Islet of Langerhans (tissue), 1 donor: ENCODE measurements around the gene ECE1.
A peak's percentile ranks its signal among the peaks of the same experiment; 100 is the strongest.
"Not testable (repeated sequence)": the region's sequence is repeated elsewhere in the genome, so short reads cannot be mapped to it uniquely, and the experiment has no call there.

Source experiments
- FAIRE-seq: peaks from one replicate; lab custom pipeline; 2011; peaks lifted over from hg19 to GRCh38; lab: Jason Lieb, UNC

Gene ECE1

DNA sequence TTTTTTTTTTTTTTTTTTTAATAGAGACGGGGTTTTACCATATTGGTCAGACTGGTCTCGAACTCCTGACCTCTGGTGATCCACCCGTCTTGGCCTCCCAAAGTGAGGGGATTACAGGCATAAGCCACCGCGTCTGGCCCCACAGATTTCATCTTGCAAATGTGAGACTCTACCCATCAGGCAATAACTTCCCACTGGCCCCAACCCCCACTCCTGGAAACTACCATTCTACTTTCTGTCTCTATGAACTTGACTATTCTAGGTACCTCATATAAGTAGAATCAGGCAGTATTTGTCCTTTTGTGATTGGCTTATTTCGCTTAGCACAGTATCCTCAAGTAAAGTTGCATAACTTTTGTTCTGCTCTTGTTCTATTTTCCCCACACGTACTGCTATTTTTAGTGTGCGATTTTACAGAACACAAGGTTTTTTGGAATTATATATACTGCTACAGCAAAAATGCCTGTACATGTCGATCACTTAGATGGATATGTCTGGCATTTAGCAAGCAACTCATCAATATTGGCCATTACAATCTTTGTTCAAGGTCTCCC lies 40.2 kb downstream of the ECE1 start:
- no peak for FAIRE-seq

DNA sequence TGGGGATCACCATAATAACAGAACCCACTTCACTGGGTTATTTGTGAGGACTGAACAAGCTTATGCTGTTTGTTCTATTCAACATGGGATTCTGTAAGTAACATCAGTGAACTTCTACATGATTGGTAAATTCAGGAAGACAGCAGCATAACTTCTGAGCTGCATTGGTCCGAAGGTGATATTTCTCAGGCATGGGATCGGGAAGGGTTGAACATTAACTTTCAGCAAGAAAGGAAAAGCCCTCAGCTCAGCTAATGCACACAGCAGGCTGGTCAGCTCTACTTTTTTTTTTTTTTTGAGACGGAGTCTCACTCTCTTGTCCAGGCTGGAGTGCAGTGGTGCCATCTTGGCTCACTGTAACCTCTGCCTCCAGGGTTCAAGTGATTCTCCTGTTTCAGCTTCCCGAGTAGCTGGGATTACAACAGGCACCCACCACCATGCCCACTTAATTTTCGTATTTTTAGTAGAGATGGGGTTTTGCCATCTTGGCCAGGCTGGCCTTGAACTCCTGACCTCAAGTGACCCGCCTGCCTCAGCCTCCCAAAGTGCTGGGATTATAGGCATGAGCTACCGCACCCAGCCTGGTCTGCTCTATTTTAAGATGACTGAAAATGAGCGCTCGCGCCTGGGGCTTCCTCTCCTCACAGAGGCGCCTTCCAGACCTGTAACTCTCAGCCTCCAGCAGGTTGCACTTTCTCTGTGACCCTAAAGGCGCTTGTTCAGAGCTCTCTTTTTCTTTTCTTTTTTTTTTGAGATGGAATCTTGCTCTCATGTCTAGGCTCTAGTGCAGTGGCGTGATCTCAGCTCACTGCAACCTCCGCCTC lies 42.2 kb downstream of the ECE1 start:
- no peak for FAIRE-seq

DNA sequence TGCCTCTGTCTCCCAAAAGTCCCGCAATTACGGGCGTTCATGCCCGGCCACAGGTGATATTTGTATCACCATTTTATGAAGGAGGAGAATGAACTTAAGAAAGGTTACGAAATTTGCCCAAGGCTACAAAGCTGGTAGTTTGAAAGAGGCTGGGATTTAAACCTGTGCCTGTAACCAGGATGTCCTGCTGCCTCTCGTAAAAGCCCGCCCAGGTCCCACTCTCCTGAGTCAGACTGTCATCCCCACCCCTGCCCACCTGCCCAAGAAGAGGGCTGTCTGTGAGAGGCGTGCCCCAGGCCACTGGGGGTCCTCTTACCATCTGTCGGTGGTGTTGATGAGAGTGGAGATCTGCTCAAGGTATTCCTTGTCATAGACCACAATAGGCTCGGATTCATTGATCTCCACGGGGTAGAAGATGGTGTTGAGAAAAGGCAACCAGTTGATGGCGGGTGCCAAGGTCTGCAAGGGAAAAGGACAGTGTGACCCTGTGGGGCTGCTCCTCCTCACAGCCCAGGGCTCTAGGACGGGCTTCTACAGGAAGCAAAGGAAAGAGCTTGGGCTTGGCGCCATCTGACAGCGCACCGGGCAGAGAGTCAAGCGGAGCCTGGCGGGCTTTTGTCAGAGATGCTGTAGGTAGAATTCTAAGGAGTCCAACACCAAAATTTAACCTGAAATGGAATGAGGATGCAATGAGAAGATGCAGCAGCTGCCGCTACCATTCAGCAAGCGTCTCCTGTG lies 43.2 kb downstream of the ECE1 start:
- FAIRE-seq = no peak

DNA sequence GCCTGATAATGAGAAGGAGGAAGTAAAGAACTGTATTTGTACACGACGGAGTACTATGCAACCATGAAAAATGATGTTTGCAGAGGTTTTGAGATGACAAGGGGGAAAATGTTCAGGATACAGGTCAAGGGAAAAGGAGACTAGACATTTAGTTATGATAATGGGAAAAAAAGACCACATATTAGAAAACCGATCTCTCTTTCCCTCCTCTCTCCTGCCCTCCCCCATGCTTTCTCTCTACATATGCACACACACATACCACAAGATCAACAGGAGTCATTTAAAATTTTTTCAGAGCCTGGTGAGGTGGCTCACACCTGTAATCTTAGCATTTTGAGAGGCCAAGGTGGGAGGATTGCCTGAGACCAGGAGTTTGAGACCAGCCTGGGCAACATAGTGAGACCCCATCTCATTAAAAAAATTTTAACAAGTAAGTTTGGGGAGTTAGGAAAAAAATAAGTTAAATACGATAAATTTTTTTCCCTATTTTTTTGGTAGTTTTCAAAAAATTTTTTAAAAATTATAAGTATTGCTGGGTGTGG lies 44.5 kb downstream of the ECE1 start:
- no peak for FAIRE-seq

DNA sequence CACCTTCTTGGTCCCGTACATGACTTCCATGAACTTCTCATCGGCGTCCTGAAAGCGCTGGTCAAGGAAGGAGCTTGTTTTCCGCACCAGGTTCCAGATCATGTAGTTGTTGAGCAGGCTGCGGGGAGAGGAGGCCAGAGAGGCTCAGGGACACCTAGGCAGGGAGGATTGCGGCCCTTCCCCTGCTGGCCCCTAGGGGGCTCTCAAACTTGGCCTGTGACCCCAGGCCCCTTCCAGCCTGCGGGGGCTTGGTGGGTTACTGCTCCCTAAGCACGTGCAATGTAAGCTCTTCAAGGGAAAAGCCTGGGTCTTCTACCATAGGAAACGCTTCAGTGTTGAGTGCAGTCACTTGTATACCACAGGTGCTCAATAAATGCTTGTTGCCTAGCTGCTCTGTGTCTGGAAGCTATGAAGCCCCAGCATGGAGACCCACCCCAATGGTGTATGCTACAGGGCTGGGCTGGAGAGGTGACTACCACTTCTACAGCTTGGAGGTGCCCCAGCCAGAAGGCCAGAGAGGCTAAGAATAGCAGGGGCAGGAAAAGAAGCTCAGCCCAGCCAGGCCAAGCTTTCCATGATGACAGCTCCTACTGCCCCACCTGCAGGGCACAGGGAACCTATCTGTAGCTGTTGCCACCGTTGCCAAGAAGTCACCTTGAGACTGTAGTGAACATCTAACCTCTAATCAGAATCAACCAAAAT lies 45.1 kb downstream of the ECE1 start:
- no peak for FAIRE-seq

DNA sequence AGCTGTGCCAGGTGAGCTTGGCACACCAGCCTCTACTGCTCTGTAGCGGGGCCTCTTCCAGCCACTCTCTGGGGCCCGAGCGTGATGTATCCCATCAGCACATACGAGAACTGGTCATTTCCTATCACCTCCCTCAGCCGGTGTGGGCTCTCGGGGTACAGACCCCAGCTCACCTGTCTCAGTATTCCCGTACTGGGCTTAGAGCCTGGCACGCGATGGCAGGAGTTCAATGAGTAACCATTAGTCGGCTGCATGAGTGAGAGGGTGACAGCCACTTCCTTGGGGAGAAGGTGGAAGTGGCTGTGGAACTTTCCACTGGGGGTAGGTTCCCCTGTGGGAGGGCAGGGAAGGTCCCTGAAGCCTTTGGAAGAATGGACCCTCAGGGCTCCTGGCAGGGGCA lies 46.1 kb downstream of the ECE1 start:
- no peak for FAIRE-seq

DNA sequence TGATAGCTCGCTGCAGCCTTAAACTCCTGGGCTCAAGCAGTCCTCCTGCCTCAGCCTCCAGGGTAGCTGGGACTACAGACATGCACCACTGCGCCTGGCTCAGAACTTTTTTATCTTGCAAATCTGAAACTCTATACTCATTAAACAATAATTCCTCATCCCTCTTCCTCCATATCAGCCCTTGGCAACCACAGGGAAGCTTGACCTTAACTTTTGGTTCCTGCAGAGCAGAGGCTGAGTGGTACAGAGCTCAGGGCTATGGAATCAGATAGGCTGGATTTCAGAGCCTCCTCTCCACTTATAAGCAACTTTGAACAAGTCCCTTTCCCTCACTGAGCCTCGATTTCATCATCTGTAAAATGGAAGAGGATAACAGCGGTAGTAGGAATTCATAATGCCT lies 47.4 kb downstream of the ECE1 start:
- no peak for FAIRE-seq

DNA sequence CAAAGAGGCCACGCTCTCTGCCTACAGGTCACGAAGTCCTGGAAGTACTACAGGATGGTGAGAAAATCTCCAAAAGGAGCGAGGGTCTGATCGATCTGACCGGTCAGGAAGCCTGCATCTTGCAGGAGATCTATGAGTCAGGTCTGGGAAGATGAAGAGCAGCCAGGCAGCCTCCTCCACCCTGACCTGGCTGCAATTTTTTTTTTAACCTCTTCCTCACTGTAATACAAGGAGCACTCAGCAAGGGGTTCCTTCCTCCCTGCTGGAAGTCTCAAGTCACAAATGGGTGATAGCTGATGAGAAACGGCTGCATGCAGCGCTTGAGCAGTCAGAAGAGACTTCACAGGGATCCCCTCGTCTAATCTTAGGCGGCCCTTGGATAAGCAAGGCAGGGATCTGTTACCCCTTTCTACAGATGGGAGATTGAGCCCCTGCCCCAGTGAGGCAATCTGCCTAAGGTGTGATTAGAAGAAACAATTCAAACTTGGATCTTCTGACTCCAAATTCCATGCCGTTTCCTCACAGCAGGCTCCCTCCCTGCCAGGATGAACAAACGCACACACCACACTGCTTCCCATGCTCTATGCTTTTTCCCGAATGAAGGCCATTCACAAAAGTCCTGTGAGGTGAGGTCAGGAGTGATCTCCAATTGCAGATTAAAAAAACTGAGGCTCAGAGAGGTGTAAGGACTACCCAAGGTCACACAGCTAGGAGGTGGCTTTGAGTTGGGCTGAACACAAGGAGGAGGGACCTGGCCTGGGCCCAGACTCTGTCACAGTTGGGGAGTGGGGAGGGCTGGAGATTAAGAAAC lies 48.3 kb downstream of the ECE1 start:
- FAIRE-seq = no peak

DNA sequence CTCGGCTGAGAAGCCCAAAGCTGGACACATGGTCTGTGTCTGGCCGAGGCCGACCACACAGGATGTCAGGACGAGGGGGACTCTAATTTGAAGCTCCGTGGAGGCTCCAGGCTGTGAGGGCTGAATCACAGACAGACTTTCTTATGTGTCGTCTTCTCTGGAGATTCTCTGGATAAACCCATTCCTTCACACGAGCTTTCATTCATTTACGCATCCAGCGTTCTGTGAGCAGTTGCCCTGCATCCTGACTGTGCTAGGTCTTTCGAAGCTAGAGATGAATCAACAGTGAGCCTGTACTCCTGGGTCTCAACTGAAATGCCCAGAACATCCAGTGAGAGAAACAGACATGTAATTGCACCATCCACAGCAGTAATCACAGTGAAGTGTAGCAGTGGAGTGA lies 49.6 kb downstream of the ECE1 start:
- FAIRE-seq = no peak

DNA sequence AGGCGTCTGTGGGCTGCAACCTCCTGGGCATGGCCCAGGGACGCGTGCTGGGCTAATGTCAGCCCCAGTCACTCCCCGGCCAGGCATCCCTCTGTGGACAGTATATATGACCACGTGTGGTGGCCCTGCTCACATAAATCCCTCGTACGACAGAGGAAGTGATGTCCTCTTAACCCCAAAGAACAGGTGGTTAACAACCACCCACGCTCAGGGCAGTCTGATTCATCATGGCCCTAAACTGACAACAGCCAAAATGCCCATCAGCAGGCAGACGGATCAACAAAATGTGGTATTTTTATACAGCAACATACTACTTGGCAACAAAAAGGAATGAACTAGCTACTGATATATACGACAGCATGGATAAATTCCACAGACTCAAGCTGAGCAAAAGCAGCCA lies 51.0 kb downstream of the ECE1 start:
- FAIRE-seq = no peak

DNA sequence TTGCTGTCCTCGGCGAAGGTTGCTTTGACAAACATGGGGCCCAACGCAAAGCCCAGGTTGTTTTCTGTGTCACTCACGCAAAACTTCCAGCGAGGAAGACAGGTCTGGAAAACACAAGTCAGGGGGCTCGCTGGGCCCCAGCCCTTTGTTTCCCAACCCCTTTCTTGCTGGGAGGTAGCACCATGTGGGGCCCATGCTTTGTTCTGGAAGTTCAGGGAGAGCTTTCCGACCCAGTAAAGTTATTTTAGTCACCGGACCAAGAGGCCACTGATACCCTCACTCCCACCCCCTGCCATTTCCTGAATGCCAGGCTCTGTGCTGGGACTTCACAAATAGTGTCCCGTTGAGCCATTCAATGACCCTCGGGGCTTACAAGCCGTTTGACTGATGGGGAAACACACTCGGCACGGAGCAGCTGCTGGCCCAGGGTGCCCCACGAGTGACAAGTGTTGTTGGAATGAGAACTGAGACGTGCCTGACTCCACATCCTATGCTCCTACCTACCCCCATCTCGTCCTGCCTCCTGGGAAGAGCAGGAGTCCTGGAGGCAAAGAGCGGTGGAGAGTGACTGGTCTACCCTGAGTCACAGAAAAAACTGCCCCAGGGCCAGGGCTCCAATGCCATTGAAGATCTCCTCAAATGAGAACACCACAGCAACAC lies 52.0 kb downstream of the ECE1 start:
- FAIRE-seq = no peak

DNA sequence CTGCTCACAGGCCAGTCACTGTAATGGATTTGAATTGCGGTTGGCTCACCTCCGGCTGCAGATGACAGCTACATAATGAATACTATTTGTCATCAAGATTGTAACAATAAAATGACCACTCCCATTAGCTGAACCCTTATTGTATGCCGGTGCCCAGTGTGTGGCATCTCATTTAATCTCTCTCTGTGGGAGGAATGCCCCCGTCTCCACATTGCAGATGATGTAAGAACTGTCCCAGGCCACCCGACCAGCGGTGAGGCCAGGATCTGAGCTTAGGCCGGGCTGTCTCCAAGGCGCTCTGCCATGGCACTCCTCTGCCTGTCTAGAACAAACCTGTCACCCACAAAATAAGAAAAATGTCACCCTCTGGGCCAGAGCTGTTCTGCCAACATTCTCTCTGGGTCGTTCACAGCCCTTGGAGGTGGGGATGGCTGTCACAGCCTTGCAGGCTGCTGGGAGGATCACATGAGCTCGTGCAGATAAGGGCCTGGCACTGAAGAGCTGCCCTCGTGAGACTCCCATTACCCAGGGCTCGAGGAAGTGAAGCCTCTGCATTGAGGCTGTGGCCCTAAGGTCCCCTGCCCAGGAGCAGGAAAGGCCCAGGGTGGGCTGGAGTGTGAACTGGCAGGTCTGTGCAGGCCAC lies 52.7 kb downstream of the ECE1 start:
- no peak for FAIRE-seq

DNA sequence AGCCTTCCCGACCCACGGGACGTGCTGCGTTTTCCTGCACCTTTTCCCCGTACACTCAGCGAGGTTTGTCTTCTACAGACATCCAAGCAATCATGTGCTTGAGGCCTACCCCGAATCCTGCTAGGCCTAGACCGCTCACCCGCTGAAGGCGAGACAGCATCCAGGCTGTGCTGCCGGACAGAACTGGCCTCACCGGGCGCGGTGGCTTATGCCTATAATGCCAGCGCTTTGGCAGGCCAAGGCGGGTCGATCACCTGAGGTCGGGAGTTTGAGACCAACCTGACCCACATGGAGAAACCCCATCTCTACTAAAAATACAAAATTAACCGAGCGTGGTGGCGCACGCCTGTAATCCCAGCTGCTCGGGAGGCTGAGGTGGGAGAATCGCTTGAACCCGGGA lies 54.1 kb downstream of the ECE1 start:
- FAIRE-seq = no peak

DNA sequence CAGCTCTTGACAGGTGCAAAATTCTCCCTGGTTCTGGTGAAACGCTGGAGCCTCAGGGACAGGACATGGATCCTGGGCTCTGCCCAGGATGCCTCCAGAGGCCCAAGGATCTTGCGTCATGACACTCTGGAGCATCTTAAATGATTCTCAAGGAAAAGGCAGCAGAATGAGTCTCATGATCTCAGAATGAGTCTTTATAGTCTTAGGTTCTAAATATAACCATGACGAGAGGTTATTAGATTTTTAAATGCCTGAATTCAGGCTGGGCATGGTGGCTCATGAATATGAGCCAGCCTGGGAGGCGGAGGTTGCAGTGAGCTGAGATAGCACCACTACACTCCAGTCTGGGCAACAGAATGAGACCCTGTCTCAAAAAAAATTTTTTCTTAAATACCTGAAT lies 55.5 kb downstream of the ECE1 start:
- FAIRE-seq = no peak

DNA sequence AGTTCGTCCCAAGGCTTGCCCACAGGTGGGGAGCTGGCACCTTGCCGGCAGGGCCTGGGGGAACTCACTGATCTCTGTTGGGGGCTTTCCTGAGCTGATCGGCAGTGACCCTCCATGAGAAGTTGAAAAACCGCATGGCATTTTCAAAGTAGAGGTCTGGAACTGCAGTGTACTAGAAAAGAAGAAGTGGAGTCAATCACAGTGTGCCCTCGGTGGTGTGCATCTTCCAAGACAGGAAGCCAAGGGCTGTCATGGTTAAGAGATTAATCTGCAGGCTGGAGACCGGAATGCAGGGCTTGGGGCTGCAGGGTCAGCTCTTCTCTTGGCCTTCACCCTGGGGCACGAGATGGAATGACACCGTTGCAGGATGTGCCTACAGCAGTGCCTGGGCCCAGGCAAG lies 56.8 kb downstream of the ECE1 start:
- FAIRE-seq = no peak

DNA sequence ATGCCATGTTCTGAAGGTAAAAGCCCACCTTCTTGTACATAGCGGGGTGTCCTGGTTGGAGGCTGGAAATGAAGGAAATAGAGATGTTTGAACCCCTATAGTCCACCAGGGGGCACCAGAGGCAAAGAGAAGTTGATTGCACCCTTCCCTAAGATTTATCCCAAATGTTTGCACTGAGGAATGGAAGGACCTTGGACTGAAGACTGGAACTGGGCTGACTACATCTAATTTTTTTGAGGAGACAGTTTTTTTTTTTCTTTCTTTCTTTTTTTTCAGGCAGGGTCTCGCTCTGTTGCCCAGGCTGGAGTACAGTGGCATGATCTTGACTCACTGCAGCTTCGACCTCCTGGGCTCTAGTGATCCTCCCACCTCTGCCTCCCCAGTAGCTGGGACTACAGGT lies 58.2 kb downstream of the ECE1 start:
- FAIRE-seq = peak; percentile 81

DNA sequence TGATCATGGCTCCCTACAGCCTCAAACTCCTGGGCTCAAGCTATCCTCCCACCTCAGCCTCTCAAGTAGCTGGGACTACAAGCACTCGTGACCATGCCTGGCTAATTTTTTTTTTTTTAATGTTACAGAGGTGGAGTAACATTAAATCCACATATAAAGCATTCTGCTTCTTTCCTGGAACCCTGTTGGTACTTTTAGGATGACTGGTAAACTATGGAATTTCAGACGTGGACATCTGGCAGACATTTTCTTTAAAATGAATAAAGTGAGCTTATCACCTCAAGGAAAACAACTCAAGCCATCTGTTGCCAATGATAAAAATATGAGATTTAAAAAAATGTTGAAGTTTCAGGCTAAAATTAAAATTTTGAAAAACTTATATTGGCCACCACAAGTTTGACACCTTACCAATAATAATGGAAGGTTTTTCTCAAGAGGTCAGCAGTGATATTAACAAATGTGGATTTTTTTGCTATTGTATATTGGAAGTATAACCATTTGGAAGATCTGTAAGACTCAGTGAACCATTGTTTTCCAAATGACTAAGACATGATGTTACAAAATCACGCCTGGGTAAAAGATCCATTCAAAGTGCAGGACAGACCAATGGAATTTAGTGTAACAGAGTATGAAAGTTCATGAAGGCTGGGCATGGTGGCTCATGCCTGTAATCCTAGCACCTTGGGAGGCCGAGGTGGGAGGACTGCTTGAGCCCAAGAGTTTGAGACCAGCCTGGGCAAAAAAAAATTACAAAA lies 60.8 kb downstream of the ECE1 start:
- FAIRE-seq = no peak

DNA sequence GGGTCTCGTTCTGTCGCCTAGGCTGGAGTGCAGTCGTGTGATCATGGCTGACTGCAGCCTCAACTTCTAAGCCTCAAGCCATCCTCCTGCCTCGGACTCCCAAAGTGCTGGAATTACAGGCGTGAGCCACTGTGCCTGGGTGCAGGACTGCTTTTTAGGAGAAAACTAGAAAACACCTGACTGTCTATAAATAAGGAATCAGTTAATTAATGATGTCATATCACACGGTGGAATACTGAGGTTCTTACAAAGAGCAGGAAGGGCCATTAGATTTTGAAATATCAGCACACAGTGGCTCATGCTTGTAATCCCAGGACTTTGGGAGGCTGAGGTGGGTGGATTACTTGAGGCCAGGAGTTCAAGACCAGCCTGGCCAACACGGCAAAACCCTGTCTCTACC lies 62.0 kb downstream of the ECE1 start:
- FAIRE-seq = not testable (repeated sequence)

DNA sequence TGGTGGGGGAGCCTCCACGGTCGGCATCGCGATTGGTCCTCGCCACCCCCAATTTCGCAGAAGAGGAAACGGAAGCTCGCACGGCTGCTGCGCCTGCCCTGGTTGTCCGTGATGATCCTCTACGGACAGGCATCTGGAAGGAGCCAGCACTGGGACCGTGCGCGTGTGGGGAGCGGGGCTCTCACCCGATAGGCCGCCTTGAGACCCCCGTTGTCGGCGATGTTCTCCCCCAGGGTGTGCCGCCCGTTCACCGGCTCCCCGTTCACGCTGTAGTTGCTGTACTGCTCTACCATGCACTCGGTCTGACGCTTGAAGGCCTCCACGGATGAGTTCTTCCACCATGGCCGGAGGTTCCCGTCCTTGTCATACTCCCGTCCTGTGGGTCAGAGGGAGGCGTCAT lies 65.2 kb downstream of the ECE1 start:
- no peak for FAIRE-seq

DNA sequence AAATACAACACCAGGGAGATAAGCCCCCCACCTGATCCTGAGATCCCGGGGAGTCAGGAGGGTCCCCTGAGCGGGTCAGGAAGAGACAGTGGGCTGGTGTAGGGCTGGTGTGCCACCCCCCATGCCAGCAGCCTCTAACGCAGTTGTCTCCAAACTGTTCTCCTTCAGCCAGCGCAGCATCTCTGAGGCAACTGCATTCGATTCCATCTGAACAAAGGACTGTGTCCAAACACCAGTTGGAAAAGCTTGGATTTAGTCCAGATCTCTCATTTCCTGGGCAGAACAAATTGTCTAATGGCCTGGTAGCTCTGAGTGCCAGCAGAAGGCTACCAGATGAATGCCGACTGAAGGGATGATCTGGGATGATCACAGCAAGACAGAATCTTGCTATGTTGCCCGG lies 69.4 kb downstream of the ECE1 start:
- FAIRE-seq = peak; percentile 87
